AG20443 (cell line): ENCODE data around the gene COL27A1.
A peak's percentile ranks its signal among the peaks of the same experiment; 100 is the strongest.
"Not testable (repeated sequence)": the region's sequence is repeated elsewhere in the genome, so short reads cannot be mapped to it uniquely, and the experiment has no call there.

Experiments used
- DNase-seq: peaks from one replicate; pipeline ENCODE4 v3.0.0; 2012; ENCODE audit warnings: low spot score, mixed read lengths

The COL27A1 gene

DNA sequence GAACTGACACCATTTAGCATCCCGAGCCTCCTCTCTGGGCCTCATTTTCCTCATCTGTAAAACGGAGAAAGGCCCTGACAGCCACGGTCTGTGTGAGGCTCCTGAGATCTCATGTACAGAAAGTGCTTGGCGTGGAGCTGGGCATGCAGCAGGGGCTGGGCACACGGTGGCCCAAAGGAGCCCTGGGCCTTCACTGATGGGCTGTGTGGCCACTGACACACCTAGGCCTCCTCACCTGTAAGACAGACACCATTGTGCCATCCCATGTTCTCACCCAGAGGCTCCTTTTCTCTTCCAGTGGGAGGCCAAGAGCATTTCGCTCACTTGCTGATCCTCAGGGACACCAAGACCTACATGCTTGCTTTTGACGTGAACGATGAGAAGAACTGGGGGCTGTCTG lies 169.2 kb downstream of the COL27A1 start:
- DNase-seq = no peak

- not testable (repeated sequence) for DNase-seq
Observed at GRCh38 chr9:114324965-114325364, 169.6 kb downstream of the COL27A1 start.

DNA sequence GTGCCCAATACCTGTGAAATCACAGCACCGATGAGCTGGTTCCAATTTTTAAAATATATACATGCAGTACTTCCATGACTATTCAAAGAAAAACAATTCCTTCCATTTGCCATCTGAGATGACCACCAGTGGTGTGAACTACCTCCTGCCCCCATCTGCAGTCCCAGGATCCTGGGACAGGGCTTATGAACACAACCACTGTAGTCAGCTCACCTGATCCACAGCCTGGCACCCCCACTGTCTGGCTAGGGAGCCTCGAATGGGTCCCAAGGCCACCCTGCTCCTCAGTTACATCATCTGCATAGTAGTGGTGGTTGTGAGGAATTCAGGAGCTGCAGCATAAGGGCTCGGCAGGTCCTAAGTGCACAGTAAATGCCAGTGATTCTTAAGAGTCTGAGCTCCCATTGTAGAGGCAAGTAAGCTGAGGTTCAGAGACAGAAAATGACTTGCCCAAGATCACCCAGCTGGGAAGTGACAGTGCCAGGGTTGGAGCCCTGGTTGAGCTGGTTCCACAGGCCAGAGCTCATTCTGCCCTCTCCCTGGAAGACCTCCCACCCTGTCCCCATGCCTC lies 170.4 kb downstream of the COL27A1 start:
- DNase-seq = not testable (repeated sequence)

DNA sequence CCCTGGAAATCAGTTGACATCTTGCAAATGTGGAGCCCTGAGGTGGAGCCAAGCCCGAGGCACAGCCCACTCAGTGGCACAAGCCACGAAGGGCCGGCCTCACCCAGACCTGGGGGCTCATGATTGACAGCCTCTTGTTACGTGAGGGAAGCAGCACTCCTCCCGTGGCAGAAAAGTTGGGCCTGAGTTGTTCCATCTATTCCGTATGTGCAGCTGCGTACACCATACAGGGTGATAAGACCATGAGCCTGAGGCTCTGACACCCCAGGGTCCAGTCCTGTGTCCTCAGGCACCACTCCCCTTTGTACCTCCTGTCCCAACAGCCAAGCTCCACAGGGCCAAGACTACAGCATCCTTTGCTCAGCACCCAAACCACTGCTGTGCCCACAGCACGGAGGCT lies 172.4 kb downstream of the COL27A1 start:
- no peak for DNase-seq

DNA sequence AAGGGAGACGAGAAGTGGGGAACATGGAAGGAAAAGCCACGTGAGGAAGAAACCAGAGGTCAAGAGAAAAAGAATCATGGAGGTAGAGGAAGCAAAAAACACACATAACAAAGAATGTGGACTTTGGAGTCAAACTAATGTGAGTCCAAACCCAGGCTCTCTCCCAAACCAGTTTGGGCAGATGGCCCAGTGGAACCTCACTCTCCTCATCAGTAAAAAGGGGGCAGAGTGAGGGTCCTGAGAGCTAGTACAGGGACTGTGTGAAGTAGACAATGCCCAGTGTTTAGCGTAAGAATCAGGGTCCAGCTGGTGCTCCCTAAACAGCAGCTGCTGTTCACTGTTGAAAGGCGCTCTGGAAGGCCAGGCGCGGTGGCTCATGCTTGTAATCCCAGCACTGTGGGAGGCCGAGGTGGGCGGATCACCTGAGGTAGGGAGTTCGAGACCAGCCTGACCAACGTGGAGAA lies 173.1 kb downstream of the COL27A1 start:
- not testable (repeated sequence) for DNase-seq

DNA sequence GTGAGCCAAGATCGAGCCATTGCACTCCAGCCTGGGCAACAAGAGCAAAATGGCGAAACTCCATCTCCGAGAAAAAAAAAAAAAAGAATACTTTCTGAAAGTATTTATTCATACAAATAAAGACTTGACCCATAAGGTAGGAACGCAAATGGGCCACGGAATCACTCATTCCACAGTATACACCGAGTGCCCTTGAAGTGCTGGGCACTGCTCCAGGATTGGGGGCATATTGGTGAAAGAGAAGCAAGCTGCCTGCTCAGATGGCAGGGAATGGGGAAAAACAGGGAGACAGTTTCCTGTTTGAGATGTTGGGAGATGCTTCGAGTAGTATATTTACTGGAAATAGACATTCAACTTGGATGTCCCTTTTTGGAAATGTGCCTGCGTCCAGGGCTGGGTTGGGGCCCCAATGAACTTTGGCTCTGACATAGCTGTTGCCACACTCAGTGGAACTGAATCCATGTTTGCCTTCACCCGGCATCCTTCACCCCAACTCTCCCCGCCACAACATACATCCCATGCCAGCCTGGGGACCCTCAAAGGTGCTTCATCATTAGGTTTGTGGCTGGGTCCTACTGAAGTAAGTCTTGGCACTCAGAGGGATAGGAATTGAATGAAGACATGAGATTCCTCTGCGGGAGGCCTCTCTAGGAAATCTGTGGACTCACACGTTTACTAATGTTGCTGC lies 173.7 kb downstream of the COL27A1 start:
- not testable (repeated sequence) for DNase-seq

GRCh38 chr9:114329625-114330022 lies 174.3 kb downstream of the COL27A1 start, which contains the start of gene ORM2:
TSS of gene ORM2 (plus strand) at chr9:114329869. CDS start at chr9:114329905, 36 bp downstream.
- not testable (repeated sequence) for DNase-seq

DNA sequence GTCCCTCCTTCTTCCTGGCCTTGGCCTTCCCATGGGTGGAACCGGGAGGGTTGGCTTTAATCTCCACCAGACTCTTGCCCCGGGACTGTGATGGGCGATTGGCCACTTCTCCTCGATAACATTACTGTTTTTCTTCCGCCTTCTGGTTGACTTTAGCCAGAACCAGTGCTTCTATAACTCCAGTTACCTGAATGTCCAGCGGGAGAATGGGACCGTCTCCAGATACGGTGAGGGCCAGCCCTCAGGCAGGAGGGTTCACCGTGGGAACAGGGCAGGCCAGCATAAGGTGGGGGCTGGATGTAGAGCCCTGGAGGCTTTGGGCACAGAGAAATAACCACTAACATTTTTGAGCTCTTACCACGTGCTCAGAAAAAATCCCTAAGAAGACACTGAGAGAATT lies 175.3 kb downstream of the COL27A1 start:
- DNase-seq = no peak

- DNase-seq = not testable (repeated sequence)
Observed at GRCh38 chr9:114331229-114332195, 176.2 kb downstream of the COL27A1 start.

- not testable (repeated sequence) for DNase-seq
Observed at GRCh38 chr9:114332474-114333040, 177.2 kb downstream of the COL27A1 start.

DNA sequence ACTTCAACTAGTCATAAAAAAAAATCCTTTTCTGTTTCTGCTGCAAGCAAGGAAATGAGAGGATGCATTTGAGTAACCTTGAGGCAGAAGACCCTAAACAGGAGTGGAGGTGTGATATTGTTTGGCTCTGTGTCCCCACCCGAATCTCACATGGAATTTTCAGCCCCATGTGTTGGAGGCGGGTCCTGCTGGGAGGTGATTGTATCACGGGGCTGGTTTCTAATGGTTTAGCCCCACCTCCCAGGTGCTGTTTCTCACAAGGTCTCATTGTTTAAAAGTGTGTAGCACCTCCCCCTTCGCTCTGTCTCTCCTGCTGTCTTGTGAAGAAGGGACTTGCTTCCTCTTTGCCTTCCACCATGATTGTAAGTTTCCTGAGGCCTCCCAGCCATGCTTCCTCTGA lies 178.4 kb downstream of the COL27A1 start:
- DNase-seq = not testable (repeated sequence)

- no peak for DNase-seq
Observed at GRCh38 chr9:114334490-114334889, 179.2 kb downstream of the COL27A1 start.

- DNase-seq = no peak
Observed at GRCh38 chr9:114335745-114336144, 180.4 kb downstream of the COL27A1 start.

DNA sequence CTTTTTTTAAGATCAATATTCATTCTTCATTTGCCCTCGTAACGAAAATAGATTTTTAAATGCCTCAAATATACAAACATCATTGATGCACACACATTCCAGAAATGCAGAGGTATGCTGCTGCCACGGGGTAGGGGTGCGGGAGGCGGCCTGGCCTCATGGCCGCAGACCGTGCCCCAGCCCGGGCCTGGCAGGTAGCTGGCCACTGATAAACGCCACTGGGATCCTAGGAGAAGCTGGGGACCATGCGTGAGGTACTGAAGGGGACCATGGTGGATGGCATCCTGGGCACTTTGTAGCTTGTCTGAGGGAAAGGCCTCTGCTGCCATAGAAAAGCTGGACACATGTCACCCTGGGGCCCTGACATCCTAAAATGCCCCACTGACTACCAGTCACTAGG lies 180.8 kb downstream of the COL27A1 start:
- no peak for DNase-seq

- DNase-seq = no peak
Observed at GRCh38 chr9:114336699-114337395, 181.5 kb downstream of the COL27A1 start.

DNA sequence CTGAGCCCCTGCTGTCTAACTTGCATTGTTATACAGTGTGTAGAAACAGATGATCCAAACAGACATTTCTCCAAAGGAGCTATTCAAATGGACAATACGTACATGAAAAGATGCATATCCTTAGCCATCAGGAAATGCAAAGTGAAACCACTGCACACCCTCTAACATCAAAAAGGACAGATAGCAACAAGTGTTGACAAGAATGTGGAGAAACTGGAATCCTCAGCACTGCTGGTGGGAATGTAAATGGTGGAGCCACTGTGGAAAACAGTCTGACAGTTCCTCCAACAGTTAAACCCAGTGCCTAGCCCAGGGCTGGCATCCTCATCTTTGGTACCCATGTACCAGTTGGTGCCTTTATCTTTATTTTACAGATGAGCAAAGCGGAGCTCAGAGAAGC lies 182.8 kb downstream of the COL27A1 start:
- no peak for DNase-seq

- DNase-seq = peak; percentile 85
Observed at GRCh38 chr9:114339130-114339908, 184.0 kb downstream of the COL27A1 start.

- DNase-seq = no peak
Observed at GRCh38 chr9:114341152-114341830, 186.0 kb downstream of the COL27A1 start.

- no peak for DNase-seq
Observed at GRCh38 chr9:114341991-114342390, 186.7 kb downstream of the COL27A1 start.
